ENCODE measurements around the gene INPP5D. TPM values are rescaled to one million over a fixed set of nuclear protein-coding genes. Genes with fewer than 3 reads are reported as not detected.

The INPP5D gene
- polyA plus RNA-seq, 1 donor (not counting 4 experiments of a cell fraction or from before 2014, with no cell fraction given): 7.5 TPM

DNA sequence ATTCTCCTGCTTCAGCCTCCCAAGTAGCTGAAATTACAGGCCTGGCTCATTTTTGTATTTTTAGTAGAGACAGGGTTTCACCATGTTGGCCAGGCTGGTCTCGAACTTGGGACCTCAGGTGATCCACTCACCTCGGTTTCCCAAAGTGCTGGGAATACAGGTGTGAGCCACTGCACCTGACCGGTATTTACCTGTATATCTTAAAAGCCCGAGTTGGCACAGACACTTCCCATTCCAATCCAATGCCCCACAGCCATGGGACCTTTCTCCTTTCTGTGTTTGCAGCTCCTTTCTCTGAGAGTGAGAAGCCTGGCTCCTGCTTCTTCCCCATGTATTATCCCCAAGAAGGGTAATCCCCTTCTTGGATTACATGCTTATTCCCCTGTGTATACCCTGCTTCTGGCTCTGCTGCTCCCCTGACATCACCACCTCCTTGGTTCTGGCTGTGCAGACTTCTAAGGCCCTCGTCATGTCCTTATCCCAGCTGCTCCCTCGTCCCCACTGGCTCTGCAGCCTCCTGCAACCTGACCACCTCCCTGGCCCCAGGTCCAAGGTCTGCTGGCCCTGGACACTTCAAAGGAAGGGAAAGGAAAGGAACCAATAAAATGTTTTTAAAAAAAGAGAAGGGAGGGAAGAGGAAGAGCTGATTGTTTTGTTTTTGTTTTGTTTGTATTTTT is 52.8 kb downstream of the INPP5D start:
- FAIRE-seq (no peak), DNase-seq (ENCODE audit: low read depth, low spot score) (no peak)
- no peaks in the 10 kb centered on the region for H3K9me3 ChIP-seq (ENCODE audit: control insufficient read depth, low read depth, low read length)
- no peaks in the 10 kb centered on the region for H3K9me1 ChIP-seq (ENCODE audit: control insufficient read depth, extremely low read depth, insufficient read depth, low read length)
- no peaks in the 10 kb centered on the region for H4K20me1 ChIP-seq (ENCODE audit: control insufficient read depth, extremely low read depth, insufficient read depth, low read length)
- no peak overlapping the region for H3K4me2 ChIP-seq (ENCODE audit: control insufficient read depth, extremely low read depth, insufficient read depth, low read depth, low read length)
- no peak overlapping the region for H2AFZ ChIP-seq (ENCODE audit: control insufficient read depth, low read length)
- TF ChIP-seq EZH2 (IDR thresholded peaks at IDR 0.05; ENCODE audit: low read length): no peak
- TF ChIP-seq, protein P1, sequence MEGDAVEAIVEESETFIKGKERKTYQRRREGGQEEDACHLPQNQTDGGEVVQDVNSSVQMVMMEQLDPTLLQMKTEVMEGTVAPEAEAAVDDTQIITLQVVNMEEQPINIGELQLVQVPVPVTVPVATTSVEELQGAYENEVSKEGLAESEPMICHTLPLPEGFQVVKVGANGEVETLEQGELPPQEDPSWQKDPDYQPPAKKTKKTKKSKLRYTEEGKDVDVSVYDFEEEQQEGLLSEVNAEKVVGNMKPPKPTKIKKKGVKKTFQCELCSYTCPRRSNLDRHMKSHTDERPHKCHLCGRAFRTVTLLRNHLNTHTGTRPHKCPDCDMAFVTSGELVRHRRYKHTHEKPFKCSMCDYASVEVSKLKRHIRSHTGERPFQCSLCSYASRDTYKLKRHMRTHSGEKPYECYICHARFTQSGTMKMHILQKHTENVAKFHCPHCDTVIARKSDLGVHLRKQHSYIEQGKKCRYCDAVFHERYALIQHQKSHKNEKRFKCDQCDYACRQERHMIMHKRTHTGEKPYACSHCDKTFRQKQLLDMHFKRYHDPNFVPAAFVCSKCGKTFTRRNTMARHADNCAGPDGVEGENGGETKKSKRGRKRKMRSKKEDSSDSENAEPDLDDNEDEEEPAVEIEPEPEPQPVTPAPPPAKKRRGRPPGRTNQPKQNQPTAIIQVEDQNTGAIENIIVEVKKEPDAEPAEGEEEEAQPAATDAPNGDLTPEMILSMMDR (optimal IDR thresholded peaks at IDR 0.05 in 1 of 3, IDR thresholded peaks at IDR 0.05 in 1 of 3, conservative IDR thresholded peaks at IDR 0.05 in 1 of 3; ENCODE audit: extremely low read depth in 1 of 3, insufficient read depth in 2 of 3, low read length in 3 of 3): no peak
- no peak overlapping the region for H3K4me3 ChIP-seq (ENCODE audit: control insufficient read depth in 2 of 3, extremely low read depth in 1 of 3, insufficient read depth in 2 of 3, low read depth in 1 of 3, low read length in 3 of 3)
- H3K36me3 ChIP-seq (ENCODE audit: control insufficient read depth in 2 of 2, extremely low read depth in 1 of 2, insufficient read depth in 2 of 2, low read length in 2 of 2): no peaks in the 10 kb centered on the region
- H3K9ac ChIP-seq (ENCODE audit: control insufficient read depth, extremely low read depth, insufficient read depth, low read length): no peak overlapping the region
- peaks cover 32% of the 10 kb centered on the region for H3K27me3 ChIP-seq (ENCODE audit: control insufficient read depth, extremely low read depth, insufficient read depth, low read length)
- dilution Hi-C loops (cut with MboI; ENCODE audit: extremely low pct_ligation_motif_present, low sequenced_read_pairs): no loop called here
- H3K4me1 ChIP-seq (ENCODE audit: control insufficient read depth, extremely low read depth, insufficient read depth, low read length): no peaks in the 10 kb centered on the region
- no peaks in the 10 kb centered on the region for H3K79me2 ChIP-seq (ENCODE audit: control insufficient read depth, insufficient read depth, low read length)
- no peak overlapping the region for H3K27ac ChIP-seq (ENCODE audit: control insufficient read depth, insufficient read depth, low read length)

DNA sequence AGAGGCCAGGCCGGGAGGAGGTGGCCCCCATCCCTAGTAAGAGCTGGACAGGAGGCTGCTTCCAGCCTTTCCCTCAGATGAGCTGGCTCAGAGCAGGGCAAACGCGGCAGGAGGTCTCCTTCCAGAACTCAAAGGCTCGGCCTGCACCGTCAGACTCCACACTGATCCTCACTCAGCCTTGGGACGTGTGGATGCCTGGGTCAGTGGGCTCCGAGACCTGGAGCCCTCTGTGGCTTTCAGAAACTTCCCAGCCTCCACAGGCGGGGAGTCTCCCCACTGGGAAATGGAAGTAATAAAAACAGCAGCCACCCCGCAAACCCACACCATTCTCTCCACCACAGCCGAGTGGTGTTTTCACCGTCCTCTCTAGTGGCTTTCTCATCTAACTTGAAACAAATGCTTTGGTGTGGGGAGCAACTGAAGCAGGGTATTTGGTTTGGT is 54.3 kb downstream of the INPP5D start:
- Histone ChIP-seq H2AFZ (ENCODE audit: control insufficient read depth, low read length) (no peak overlapping the region), H3K27me3 (ENCODE audit: control insufficient read depth, extremely low read depth, insufficient read depth, low read length) (peaks cover 25% of the 10 kb centered on the region), H3K79me2 (ENCODE audit: control insufficient read depth, insufficient read depth, low read length) (no peaks in the 10 kb centered on the region), H3K9me3 (ENCODE audit: control insufficient read depth, low read depth, low read length) (no peaks in the 10 kb centered on the region), H3K9ac (ENCODE audit: control insufficient read depth, extremely low read depth, insufficient read depth, low read length) (no peak overlapping the region), H3K4me1 (ENCODE audit: control insufficient read depth, extremely low read depth, insufficient read depth, low read length) (no peaks in the 10 kb centered on the region), H3K36me3 (ENCODE audit: control insufficient read depth in 2 of 2, extremely low read depth in 1 of 2, insufficient read depth in 2 of 2, low read length in 2 of 2) (no peaks in the 10 kb centered on the region), H3K4me3 (ENCODE audit: control insufficient read depth in 2 of 3, extremely low read depth in 1 of 3, insufficient read depth in 2 of 3, low read depth in 1 of 3, low read length in 3 of 3) (no peak overlapping the region), H4K20me1 (ENCODE audit: control insufficient read depth, extremely low read depth, insufficient read depth, low read length) (no peaks in the 10 kb centered on the region), H3K27ac (ENCODE audit: control insufficient read depth, insufficient read depth, low read length) (no peak overlapping the region), H3K9me1 (ENCODE audit: control insufficient read depth, extremely low read depth, insufficient read depth, low read length) (no peaks in the 10 kb centered on the region), H3K4me2 (ENCODE audit: control insufficient read depth, extremely low read depth, insufficient read depth, low read depth, low read length) (no peak overlapping the region)
- no peak for TF ChIP-seq EZH2 (IDR thresholded peaks at IDR 0.05; ENCODE audit: low read length)
- TF ChIP-seq, protein P1 (optimal IDR thresholded peaks at IDR 0.05 in 1 of 3, IDR thresholded peaks at IDR 0.05 in 1 of 3, conservative IDR thresholded peaks at IDR 0.05 in 1 of 3; ENCODE audit: extremely low read depth in 1 of 3, insufficient read depth in 2 of 3, low read length in 3 of 3): no peak
- dilution Hi-C loops (cut with MboI; ENCODE audit: extremely low pct_ligation_motif_present, low sequenced_read_pairs): no loop called here
- no peak for FAIRE-seq
- DNase-seq (ENCODE audit: low read depth, low spot score): no peak
